SK-N-SH (cell line): ENCODE results near the gene EFHD2. TPM values are rescaled to one million over a fixed set of nuclear protein-coding genes. Genes with fewer than 3 reads are reported as not detected.

Experiments
- CTCF ChIA-PET: fragments of 300-600, 350-600 bp; formaldehyde crosslinking; extraction: SDS; loops from one replicate; lab custom pipeline; 2021; lab: Yijun Ruan, JAX
- POLR2A ChIA-PET: fragments of 350-600 bp; sonication (Branson Sonifier 250); formaldehyde crosslinking; extraction: SDS; loops from one replicate; lab custom pipeline; 2020; ENCODE audit warnings: antibody characterized with exemption, inconsistent platforms; lab: Yijun Ruan, JAX
- DNase-seq: peaks from one replicate; pipeline ENCODE4 v3.0.0; 2012
- H2AFZ ChIP-seq: fragments of 200-600 bp; sonication (generic); 2 replicates; pipeline ENCODE4 v1.8.1; 2016; ENCODE audit warnings: antibody characterized with exemption, mild to moderate bottlenecking, low read depth
- H3F3A ChIP-seq: fragments of 200-600 bp; sonication (generic); replicated peaks from 2 replicates; pipeline ENCODE3; 2016; ENCODE audit warnings: antibody characterized with exemption, mild to moderate bottlenecking; ENCODE audit not compliant: insufficient read depth
- H3K27ac ChIP-seq, 2 experiments: fragments of 200-500 bp in 1 of 2; fragments of 200-600 bp in 1 of 2; sonication (Bioruptor generic) in 1 of 2; sonication (generic), shearing (Covaris generic) in 1 of 2; 2 replicates each; pipeline versions ENCODE4 v1.5.1 to v1.6.1; 2014 to 2016; ENCODE audit warnings: low read depth in 2 of 2, inconsistent platforms in 1 of 2, low read length in 1 of 2, mild to moderate bottlenecking in 1 of 2, mixed read lengths in 1 of 2
- H3K27me3 ChIP-seq: fragments of 200-600 bp; sonication (generic), shearing (Covaris generic); 2 replicates; pipeline ENCODE4 v1.6.1; 2016; ENCODE audit warnings: mixed run types; ENCODE audit not compliant: insufficient read depth
- H3K36me3 ChIP-seq, 2 experiments: fragments of 200-500 bp in 1 of 2; fragments of 200-600 bp in 1 of 2; sonication (Bioruptor generic) in 1 of 2; sonication (generic) in 1 of 2; replicated peaks in 1 of 2; 2 replicates each; pipeline versions ENCODE3 to v1.5.1; 2014 to 2016; ENCODE audit warnings: low read length in 1 of 2, mild to moderate bottlenecking in 1 of 2; ENCODE audit not compliant: insufficient read depth in 2 of 2, control insufficient read depth in 1 of 2
- H3K4me1 ChIP-seq, 2 experiments: fragments of 200-500 bp in 1 of 2; fragments of 200-600 bp in 1 of 2; sonication (Bioruptor generic) in 1 of 2; sonication (generic), shearing (Covaris generic) in 1 of 2; 2 replicates each; pipeline versions ENCODE4 v1.5.1 to v1.6.1; 2014 to 2016; ENCODE audit warnings: low read depth in 1 of 2, low read length in 1 of 2, mixed run types in 1 of 2; ENCODE audit not compliant: insufficient read depth in 2 of 2, control insufficient read depth in 1 of 2
- H3K4me2 ChIP-seq: fragments of 200-600 bp; sonication (generic), shearing (Covaris generic); 2 replicates; pipeline ENCODE4 v1.6.1; 2017; ENCODE audit warnings: mixed run types
- H3K4me3 ChIP-seq, 2 experiments: fragments of 200-500 bp in 1 of 2; fragments of 200-600 bp in 1 of 2; sonication (Bioruptor generic) in 1 of 2; sonication (generic), shearing (Covaris generic) in 1 of 2; 2 replicates each; pipeline versions ENCODE4 v1.5.1 to v1.8.1; 2014 to 2016; ENCODE audit warnings: low read depth in 2 of 2, inconsistent platforms in 1 of 2, low read length in 1 of 2, mild to moderate bottlenecking in 1 of 2, mixed read lengths in 1 of 2, moderate library complexity in 1 of 2
- H3K79me2 ChIP-seq: fragments of 200-600 bp; sonication (generic); 2 replicates; pipeline ENCODE4 v1.8.1; 2017; ENCODE audit warnings: mild to moderate bottlenecking; ENCODE audit not compliant: insufficient read depth
- H3K9ac ChIP-seq: fragments of 200-600 bp; sonication (generic); 2 replicates; pipeline ENCODE4 v1.6.1; 2017; ENCODE audit warnings: mixed run types
- H3K9me2 ChIP-seq: fragments of 200-600 bp; sonication (generic); 2 replicates; pipeline ENCODE4 v1.6.1; 2017; ENCODE audit warnings: mixed run types
- H3K9me3 ChIP-seq: fragments of 200-600 bp; sonication (generic); 2 replicates; pipeline ENCODE4 v1.6.1; 2017; ENCODE audit warnings: mixed run types, mild to moderate bottlenecking, moderate library complexity
- H4K20me1 ChIP-seq: fragments of 200-600 bp; sonication (generic); 2 replicates; pipeline ENCODE4 v1.6.1; 2017; ENCODE audit warnings: mild to moderate bottlenecking, mixed run types; ENCODE audit not compliant: insufficient read depth
- CHD2 ChIP-seq: fragments of 150-350 bp; IDR thresholded peaks from 2 replicates; pipeline ENCODE4 v1.6.1; 2018; ENCODE audit warnings: low read length; ENCODE audit not compliant: partially characterized antibody
- ELF1 ChIP-seq: IDR thresholded peaks from 2 replicates; pipeline ENCODE4 v1.4.0; 2012
- EP300 ChIP-seq, 2 experiments: IDR thresholded peaks; 2 replicates each; pipeline versions ENCODE4 v1.4.0 to v1.6.1; 2012; ENCODE audit warnings: borderline replicate concordance in 1 of 2, low read depth in 1 of 2, low read length in 1 of 2
- EZH2phosphoT487 ChIP-seq: fragments of 200-600 bp; sonication (generic); IDR thresholded peaks from 2 replicates; pipeline ENCODE4 v1.6.1; 2017; ENCODE audit warnings: low read depth, mixed run types, mild to moderate bottlenecking, antibody characterized with exemption, moderate library complexity, borderline replicate concordance
- FOXJ3 ChIP-seq: sonication (generic); formaldehyde crosslinking; IDR thresholded peaks from 2 replicates; pipeline ENCODE4 v1.5.1; 2020; ENCODE audit warnings: mild to moderate bottlenecking, missing genetic modification reagents
- FOXM1 ChIP-seq: IDR thresholded peaks from 2 replicates; pipeline ENCODE4 v1.4.0; 2012; ENCODE audit warnings: low read depth, mild to moderate bottlenecking
- GABPA ChIP-seq: IDR thresholded peaks from 2 replicates; pipeline ENCODE4 v1.4.0; 2012; ENCODE audit warnings: low read depth, mild to moderate bottlenecking
- GATA2 ChIP-seq: sonication (generic); formaldehyde crosslinking; IDR thresholded peaks from 2 replicates; pipeline ENCODE4 v1.5.0; 2020; ENCODE audit warnings: mild to moderate bottlenecking, missing genetic modification reagents
- IRF3 ChIP-seq: fragments of 150-350 bp; IDR thresholded peaks from 2 replicates; pipeline ENCODE4 v1.6.1; 2016; ENCODE audit warnings: mild to moderate bottlenecking, low read depth, low read length
- JUND ChIP-seq: IDR thresholded peaks from 2 replicates; pipeline ENCODE4 v1.4.0; 2012
- MEF2A ChIP-seq: IDR thresholded peaks from 2 replicates; pipeline ENCODE4 v1.4.0; 2012; ENCODE audit warnings: low read depth, borderline replicate concordance
- MXI1 ChIP-seq: IDR thresholded peaks from 2 replicates; pipeline ENCODE4 v1.6.1; 2012; ENCODE audit warnings: mild to moderate bottlenecking, low read depth, low read length, improper control_type of control experiment
- NFIC ChIP-seq: IDR thresholded peaks from 2 replicates; pipeline ENCODE4 v1.4.0; 2012; ENCODE audit warnings: borderline replicate concordance
- NRF1 ChIP-seq: IDR thresholded peaks from 2 replicates; pipeline ENCODE4 v1.6.1; 2012; ENCODE audit warnings: low read depth, mild to moderate bottlenecking, low read length
- POLR2AphosphoS5 ChIP-seq: IDR thresholded peaks from 2 replicates; pipeline ENCODE4 v1.6.1; 2012; ENCODE audit warnings: low read depth, low read length
- RAD21 ChIP-seq: IDR thresholded peaks from 2 replicates; pipeline ENCODE4 v1.6.1; 2012; ENCODE audit warnings: mild to moderate bottlenecking, low read length
- RCOR1 ChIP-seq: fragments of 150-350 bp; IDR thresholded peaks from 2 replicates; pipeline ENCODE4 v1.6.1; 2017; ENCODE audit warnings: antibody characterized with exemption, low read length
- RFX5 ChIP-seq: IDR thresholded peaks from 2 replicates; pipeline ENCODE4 v1.6.1; 2012; ENCODE audit warnings: mild to moderate bottlenecking, improper control_type of control experiment, low read length
- RXRA ChIP-seq: IDR thresholded peaks from 2 replicates; pipeline ENCODE4 v1.4.0; 2012; ENCODE audit warnings: low read depth, mild to moderate bottlenecking, borderline replicate concordance
- SIN3A ChIP-seq: IDR thresholded peaks from 2 replicates; pipeline ENCODE4 v1.6.1; 2012; ENCODE audit warnings: low read depth, mild to moderate bottlenecking, low read length, moderate library complexity, borderline replicate concordance
- SMC3 ChIP-seq: IDR thresholded peaks from 2 replicates; pipeline ENCODE4 v1.6.1; 2012; ENCODE audit warnings: low read depth, low read length, improper control_type of control experiment
- TAF1 ChIP-seq: IDR thresholded peaks from 2 replicates; pipeline ENCODE4 v1.6.1; 2012; ENCODE audit warnings: low read depth, mild to moderate bottlenecking, low read length, moderate library complexity, borderline replicate concordance
- TCF12 ChIP-seq: IDR thresholded peaks from 2 replicates; pipeline ENCODE4 v1.4.0; 2012
- TEAD4 ChIP-seq: IDR thresholded peaks from 2 replicates; pipeline ENCODE4 v1.4.0; 2012; ENCODE audit warnings: mild to moderate bottlenecking, borderline replicate concordance; ENCODE audit not compliant: insufficient read depth
- USF1 ChIP-seq: IDR thresholded peaks from 2 replicates; pipeline ENCODE4 v1.4.0; 2012; ENCODE audit warnings: low read depth, borderline replicate concordance
- WGBS: methylation state at CpG from one replicate; pipeline ENCODE4 v1.1.6; 2017; ENCODE audit warnings: low lambda C conversion rate; 5-methylcytosine and 5-hydroxymethylcytosine counted together
- polyA plus RNA-seq, 3 experiments: library from polyadenylated mRNA; depleted of rRNA; stranded (reverse); fragments of >200 nt; gene quantifications; 2 replicates each; pipeline ENCODE4 v1.2.3, GENCODE V29; 2012
- TF ChIP-seq, protein P1 (sequence below): IDR thresholded peaks from 2 replicates; pipeline ENCODE4 v1.4.0; 2012; ENCODE audit warnings: low read depth
- TF ChIP-seq, protein P2 (sequence below): IDR thresholded peaks from 2 replicates; pipeline ENCODE4; 2012

EFHD2 gene
- polyA plus RNA-seq, 1 of the 3 experiments (the other 2 are of a cell fraction): 59.8 TPM

- TF ChIP-seq, protein P1, sequence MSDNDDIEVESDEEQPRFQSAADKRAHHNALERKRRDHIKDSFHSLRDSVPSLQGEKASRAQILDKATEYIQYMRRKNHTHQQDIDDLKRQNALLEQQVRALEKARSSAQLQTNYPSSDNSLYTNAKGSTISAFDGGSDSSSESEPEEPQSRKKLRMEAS: no peak
- TF ChIP-seq MEF2A: no peak
- TF ChIP-seq RFX5: no peak
- no peak for TF ChIP-seq NFIC
- no peak for TF ChIP-seq SMC3
- TF ChIP-seq IRF3: no peak
- no peak for TF ChIP-seq SIN3A
- no peak for TF ChIP-seq USF1
- TF ChIP-seq RXRA: no peak
- no peak for TF ChIP-seq ELF1
- no peak for TF ChIP-seq TCF12
- no peak for TF ChIP-seq POLR2AphosphoS5
- no peak for TF ChIP-seq RCOR1
- no peak for TF ChIP-seq TEAD4
- no peak for TF ChIP-seq RAD21
- DNase-seq: no peak
- Histone ChIP-seq H3K27ac (no peak within 1 kb of the TSS), H4K20me1 (no peaks in the 10 kb centered on the region), H2AFZ (no peak within 1 kb of the TSS), H3K4me2 (no peak within 1 kb of the TSS), H3K9me3 (no peaks in the 10 kb centered on the region), H3K79me2 (no peaks in the 10 kb centered on the region), H3K9ac (no peak within 1 kb of the TSS), H3K27me3 (no peaks in the 10 kb centered on the region), H3K9me2 (no peaks in the 10 kb centered on the region), H3K4me1 (peaks cover 5 to 8% of the 10 kb centered on the region in 2 experiments; a peak in 2 of 4 replicates), H3F3A (no peaks in the 10 kb centered on the region), H3K4me3 (no peak within 1 kb of the TSS), H3K36me3 (no peaks in the 10 kb centered on the region)
- CTCF ChIA-PET: no interaction called here
- WGBS: 92% methylated on average over 8 of the region's 8 CpGs
- POLR2A ChIA-PET: no interaction called here
Measured at GRCh38 chr1:15456313-15456954, 46.7 kb downstream of the EFHD2 start, which contains the start of gene CELA2A. Gene CELA2A (plus strand): TSS chr1:15456732. CDS start chr1:15456754, 22 bp downstream.

DNA sequence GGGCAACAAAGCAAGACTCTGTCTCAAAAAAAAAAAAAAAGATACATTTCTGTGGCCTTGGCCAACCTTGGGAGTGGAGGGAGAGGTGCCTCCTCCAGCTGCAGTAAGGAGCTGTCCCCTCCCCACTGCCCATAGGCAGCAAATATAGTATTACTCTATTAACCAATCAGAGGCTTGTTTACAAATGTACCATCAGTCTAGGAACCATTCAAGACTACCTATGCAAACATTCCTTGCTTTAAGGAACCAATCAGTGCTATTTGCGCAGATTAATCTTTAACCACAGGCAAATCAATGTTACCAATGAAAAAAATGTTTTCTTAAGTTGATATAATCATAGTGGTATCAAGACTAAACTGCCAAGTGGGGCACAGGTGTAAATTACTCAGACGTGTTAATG is 47.9 kb downstream of the EFHD2 start:
- Histone ChIP-seq H3K9me2 (no peaks in the 10 kb centered on the region), H3K36me3 (no peaks in the 10 kb centered on the region), H3K9me3 (no peaks in the 10 kb centered on the region), H3K9ac (no peak overlapping the region), H3K4me2 (no peak overlapping the region), H2AFZ (no peak overlapping the region), H3F3A (no peaks in the 10 kb centered on the region), H3K4me3 (no peak overlapping the region), H4K20me1 (no peaks in the 10 kb centered on the region), H3K27ac (no peak overlapping the region), H3K79me2 (no peaks in the 10 kb centered on the region), H3K4me1 (peaks cover 5 to 8% of the 10 kb centered on the region in 2 experiments; a peak in 2 of 4 replicates), H3K27me3 (no peaks in the 10 kb centered on the region)
- no peak for DNase-seq
- TF ChIP-seq FOXM1 (no peak), GATA2 (CRISPR knock-in tag) (no peak), TEAD4 (no peak), GABPA (no peak), TCF12 (no peak), MXI1 (no peak), RCOR1 (no peak), JUND (no peak), RAD21 (no peak), EZH2phosphoT487 (no peak), NRF1 (no peak), NFIC (no peak), CHD2 (no peak), FOXJ3 (CRISPR knock-in tag) (no peak), SIN3A (no peak), TAF1 (no peak), EP300 (IDR thresholded peaks at IDR 0.05; ENCODE audit: borderline replicate concordance in 1 of 2, low read depth in 1 of 2, low read length in 1 of 2) (no peak)
- TF ChIP-seq, protein P2, sequence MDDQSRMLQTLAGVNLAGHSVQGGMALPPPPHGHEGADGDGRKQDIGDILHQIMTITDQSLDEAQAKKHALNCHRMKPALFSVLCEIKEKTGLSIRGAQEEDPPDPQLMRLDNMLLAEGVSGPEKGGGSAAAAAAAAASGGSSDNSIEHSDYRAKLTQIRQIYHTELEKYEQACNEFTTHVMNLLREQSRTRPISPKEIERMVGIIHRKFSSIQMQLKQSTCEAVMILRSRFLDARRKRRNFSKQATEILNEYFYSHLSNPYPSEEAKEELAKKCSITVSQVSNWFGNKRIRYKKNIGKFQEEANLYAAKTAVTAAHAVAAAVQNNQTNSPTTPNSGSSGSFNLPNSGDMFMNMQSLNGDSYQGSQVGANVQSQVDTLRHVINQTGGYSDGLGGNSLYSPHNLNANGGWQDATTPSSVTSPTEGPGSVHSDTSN: no peak
- POLR2A ChIA-PET: interaction anchor here (0.6 kb wide), 1 partner anchor 68 kb away, joined by 3 read pairs; no protein-coding TSS in a partner anchor
- WGBS: 90% methylated on average over 2 of the region's 2 CpGs
- CTCF ChIA-PET: no interaction called here
